Activated naive CD8-positive, alpha-beta T cell treated with anti-CD3 and anti-CD28 coated beads for 36 hours (primary cell): ENCODE results near the gene SCUBE3. TPM values are rescaled to one million over a fixed set of nuclear protein-coding genes. Genes with fewer than 3 reads are reported as not detected.

ENCODE experiments used
- DNase-seq: peaks from one replicate; pipeline ENCODE4 v3.0.0; 2021
- H3K27ac Mint-ChIP-seq: one replicate; pipeline ENCODE4 v1.8.0; 2022; ENCODE audit warnings: mild to moderate bottlenecking, moderate library complexity, mixed read lengths
- H3K27me3 Mint-ChIP-seq: one replicate; pipeline ENCODE4 v1.8.0; 2022; ENCODE audit warnings: mild to moderate bottlenecking, mixed read lengths
- H3K36me3 Mint-ChIP-seq: one replicate; pipeline ENCODE4 v1.8.0; 2021; ENCODE audit warnings: mild to moderate bottlenecking, mixed read lengths
- H3K4me1 Mint-ChIP-seq: one replicate; pipeline ENCODE4 v1.8.0; 2021; ENCODE audit warnings: mixed read lengths
- H3K4me3 Mint-ChIP-seq: one replicate; pipeline ENCODE4 v1.8.0; 2022; ENCODE audit warnings: mild to moderate bottlenecking, moderate library complexity, mixed read lengths
- H3K9me3 Mint-ChIP-seq: one replicate; pipeline ENCODE4 v1.8.0; 2022; ENCODE audit warnings: mixed read lengths
- total RNA-seq, 2 experiments: library from RNA; stranded (reverse); gene quantifications; one replicate each; pipeline ENCODE4 v1.2.3, GENCODE V29; 2021

The SCUBE3 gene
- total RNA-seq, 2 experiments from 2014 or later: not detected

GRCh38 chr6:35297601-35298481 is 84.1 kb downstream of the SCUBE3 start, which contains the start of gene DEF6:
TSS of gene DEF6 (plus strand) at chr6:35297818. CDS start at chr6:35297857, 39 bp downstream.
- peak; percentile 89 for DNase-seq
- no peaks in the 10 kb centered on the region for H3K9me3 Mint-ChIP-seq
- peak within 1 kb of the TSS; percentile 91 for H3K4me3 Mint-ChIP-seq
- H3K36me3 Mint-ChIP-seq: peaks cover 33% of the 10 kb centered on the region
- H3K27me3 Mint-ChIP-seq: no peaks in the 10 kb centered on the region
- H3K4me1 Mint-ChIP-seq: peaks cover 48% of the 10 kb centered on the region
- H3K27ac Mint-ChIP-seq: peak within 1 kb of the TSS; percentile 96

GRCh38 chr6:35298625-35299140 is 84.9 kb downstream of the SCUBE3 start:
- Mint-ChIP-seq H3K4me3 (peak overlapping the region; percentile 91), H3K9me3 (no peaks in the 10 kb centered on the region), H3K36me3 (peaks cover 38% of the 10 kb centered on the region), H3K27me3 (no peaks in the 10 kb centered on the region), H3K27ac (peak overlapping the region; percentile 96), H3K4me1 (peaks cover 56% of the 10 kb centered on the region)
- no peak for DNase-seq

- peak overlapping the region; percentile 96 for H3K27ac Mint-ChIP-seq
- no peaks in the 10 kb centered on the region for H3K27me3 Mint-ChIP-seq
- H3K36me3 Mint-ChIP-seq: peaks cover 41% of the 10 kb centered on the region
These were observed 85.9 kb downstream of the SCUBE3 start for GRCh38 chr6:35299674-35300073.

GRCh38 chr6:35300848-35301247 is 87.1 kb downstream of the SCUBE3 start:
- Mint-ChIP-seq H3K4me3 (peak overlapping the region; percentile 91), H3K27ac (peak overlapping the region; percentile 96), H3K4me1 (peaks cover 67% of the 10 kb centered on the region), H3K9me3 (no peaks in the 10 kb centered on the region), H3K27me3 (no peaks in the 10 kb centered on the region), H3K36me3 (peaks cover 38% of the 10 kb centered on the region)
- no peak for DNase-seq

More at GRCh38 chr6:35299674-35300073, 85.9 kb downstream of the SCUBE3 start:
- Mint-ChIP-seq H3K9me3 (no peaks in the 10 kb centered on the region), H3K4me3 (peak overlapping the region; percentile 91), H3K4me1 (peaks cover 65% of the 10 kb centered on the region)
- no peak for DNase-seq

Other genes with a start within 250 kb of the SCUBE3 start
- gene TCP11, start 72.6 kb upstream of the SCUBE3 start, total RNA-seq: not detected
- 10 to 100 TPM; 25.7 to 26.1 TPM for gene ZNF76, start 45.8 kb downstream of the SCUBE3 start, total RNA-seq
- 10 to 100 TPM; 74.3 to 75.7 TPM for gene DEF6, start 83.9 kb downstream of the SCUBE3 start, total RNA-seq
- 10 to 100 TPM; 17.0 to 17.8 TPM for gene PPARD, start 128.6 kb downstream of the SCUBE3 start, total RNA-seq
- gene FANCE, start 238.4 kb downstream of the SCUBE3 start, total RNA-seq: 10 to 100 TPM; 18.6 to 19.1 TPM